Nucleus accumbens (tissue), 56 donors: ENCODE measurements around the gene NFAM1.

Experiments used
- DNase-seq, 56 donors: peaks; one replicate each; lab custom pipeline; 2025; lab: John Stamatoyannopoulos, UW

Gene NFAM1

GRCh38 chr22:42417645-42418305 is 14.4 kb downstream of the NFAM1 start:
- no peak for DNase-seq

GRCh38 chr22:42416671-42417230 is 15.5 kb downstream of the NFAM1 start:
- no peak for DNase-seq

- DNase-seq: no peak
These were observed 17.5 kb downstream of the NFAM1 start for GRCh38 chr22:42414565-42415303.

- DNase-seq: no peak
These were observed 18.2 kb downstream of the NFAM1 start for GRCh38 chr22:42414021-42414420.

GRCh38 chr22:42412744-42413333 is 19.4 kb downstream of the NFAM1 start:
- peak in 1 of 56 donors; percentile 35 for DNase-seq

GRCh38 chr22:42410708-42411107 is 21.5 kb downstream of the NFAM1 start:
- DNase-seq: no peak

GRCh38 chr22:42408810-42409529 is 23.2 kb downstream of the NFAM1 start:
- DNase-seq: peak in 1 of 56 donors; percentile 17

- no peak for DNase-seq
These were observed 23.9 kb downstream of the NFAM1 start for GRCh38 chr22:42408276-42408675.

GRCh38 chr22:42404266-42404665 is 27.9 kb downstream of the NFAM1 start:
- no peak for DNase-seq

GRCh38 chr22:42401535-42402334 is 30.5 kb downstream of the NFAM1 start:
- DNase-seq: no peak

- no peak for DNase-seq
These were observed 31.2 kb downstream of the NFAM1 start for GRCh38 chr22:42400811-42401534.

GRCh38 chr22:42399315-42400271 is 32.6 kb downstream of the NFAM1 start:
- peak in 16 of 56 donors; percentile 9 to 66 (median 24) for DNase-seq

GRCh38 chr22:42397332-42398249 is 34.6 kb downstream of the NFAM1 start:
- peak in 1 of 56 donors; percentile 42 for DNase-seq

GRCh38 chr22:42396621-42397331 is 35.4 kb downstream of the NFAM1 start:
- peak in 3 of 56 donors; percentile 9 to 48 (median 22) for DNase-seq

GRCh38 chr22:42389143-42389542 is 43.1 kb downstream of the NFAM1 start:
- peak in 3 of 56 donors; percentile 25 to 42 (median 35) for DNase-seq
